HepG2 (cell line): Measurements from ENCODE around the gene AHNAK. TPM values are rescaled to one million over a fixed set of nuclear protein-coding genes. Genes with fewer than 3 reads are reported as not detected.

Experiments used
- CENPX ChIP-seq: sonication (generic); formaldehyde crosslinking; IDR thresholded peaks from 2 replicates; pipeline ENCODE4 v1.9.0; 2021; ENCODE audit warnings: mild to moderate bottlenecking, missing genetic modification reagents, moderate library complexity
- CREB1 ChIP-seq, 2 experiments: fragments of 450-650 bp in 1 of 2; IDR thresholded peaks; 2 replicates each; pipeline ENCODE4 v1.6.1; 2016 to 2017; ENCODE audit warnings: control low read depth in 1 of 2, mild to moderate bottlenecking in 1 of 2, missing compliant biosample characterization in 1 of 2, missing genetic modification characterization in 1 of 2
- ERF ChIP-seq: IDR thresholded peaks from 2 replicates; pipeline ENCODE4 v1.6.1; 2018; ENCODE audit warnings: missing biosample characterization, missing genetic modification reagents
- HMG20B ChIP-seq: conservative IDR thresholded peaks from 2 replicates; pipeline ENCODE4 v1.6.1; 2016; ENCODE audit warnings: missing genetic modification reagents, missing compliant biosample characterization
- HOXA3 ChIP-seq: sonication (generic); formaldehyde crosslinking; IDR thresholded peaks from 2 replicates; pipeline ENCODE4 v1.5.0; 2020; ENCODE audit warnings: missing genetic modification reagents
- KAT8 ChIP-seq: IDR thresholded peaks from 2 replicates; pipeline ENCODE4 v1.6.1; 2016; ENCODE audit warnings: missing genetic modification reagents, missing compliant biosample characterization
- LCORL ChIP-seq, 2 experiments: fragments of 450-650 bp in 1 of 2; sonication (generic) in 1 of 2; formaldehyde crosslinking in 1 of 2; IDR thresholded peaks; 2 replicates each; pipeline versions ENCODE4 v1.5.0 to v1.6.1; 2017 to 2020; ENCODE audit warnings: antibody characterized with exemption in 1 of 2, missing genetic modification reagents in 1 of 2
- MLX ChIP-seq: IDR thresholded peaks from 2 replicates; pipeline ENCODE4 v1.6.1; 2016
- NCOA1 ChIP-seq: sonication (generic); formaldehyde crosslinking; IDR thresholded peaks from 2 replicates; pipeline ENCODE4 v1.9.0; 2021; ENCODE audit warnings: missing genetic modification reagents
- POGZ ChIP-seq: sonication (generic); formaldehyde crosslinking; IDR thresholded peaks from 2 replicates; pipeline ENCODE4 v1.4.0; 2020; ENCODE audit warnings: mild to moderate bottlenecking, missing genetic modification reagents
- RXRA ChIP-seq: sonication (generic); formaldehyde crosslinking; IDR thresholded peaks from 2 replicates; pipeline ENCODE4 v1.5.1; 2020; ENCODE audit warnings: missing genetic modification reagents
- RXRB ChIP-seq: IDR thresholded peaks from 2 replicates; pipeline ENCODE4 v1.6.1; 2016; ENCODE audit warnings: borderline replicate concordance, missing genetic modification reagents, missing compliant biosample characterization
- SMC3 ChIP-seq: IDR thresholded peaks from 2 replicates; pipeline ENCODE4 v1.6.1; 2011; ENCODE audit warnings: low read length, improper control_type of control experiment
- SRF ChIP-seq: IDR thresholded peaks from 2 replicates; pipeline ENCODE4 v1.6.1; 2011; ENCODE audit warnings: mild to moderate bottlenecking, low read depth, low read length, moderate library complexity
- TAF15 ChIP-seq: fragments of 200-400 bp; formaldehyde crosslinking; IDR thresholded peaks from one replicate; pipeline ENCODE4 v1.6.1; 2018; ENCODE audit warnings: mild to moderate bottlenecking, low read depth, low read length; ENCODE audit not compliant: poor library complexity, severe bottlenecking
- TCF7 ChIP-seq: sonication (generic); IDR thresholded peaks from 2 replicates; pipeline ENCODE4 v1.6.1; 2016; ENCODE audit warnings: antibody characterized with exemption, low read depth
- TEAD3 ChIP-seq: optimal IDR thresholded peaks from 2 replicates; pipeline ENCODE3; 2016; ENCODE audit warnings: borderline replicate concordance
- XRCC5 ChIP-seq: fragments of 200-400 bp; formaldehyde crosslinking; optimal IDR thresholded peaks from 2 replicates; pipeline ENCODE3; 2017; ENCODE audit warnings: mild to moderate bottlenecking, low read length
- ZNF556 ChIP-seq: sonication (generic); formaldehyde crosslinking; IDR thresholded peaks from 2 replicates; pipeline ENCODE4 v1.4.0; 2020; ENCODE audit warnings: mild to moderate bottlenecking, missing genetic modification reagents, borderline replicate concordance
- ZNF574 ChIP-seq: sonication (generic); formaldehyde crosslinking; IDR thresholded peaks from 2 replicates; pipeline ENCODE4 v1.4.0; 2020; ENCODE audit warnings: missing genetic modification reagents
- ZNF597 ChIP-seq: sonication (generic); formaldehyde crosslinking; IDR thresholded peaks from 2 replicates; pipeline ENCODE4 v1.5.0; 2020; ENCODE audit warnings: missing genetic modification reagents
- polyA plus RNA-seq, 8 experiments: library from polyadenylated mRNA; depleted of rRNA in 3 of 8; stranded (reverse) in 7 of 8; unstranded in 1 of 8; fragments of >200 nt; fragmentation: Illumina TruSeq in 4 of 8; extraction: Trizol in 4 of 8; gene quantifications; 2 replicates each; pipeline versions ENCODE4 v1.2.1 to v1.2.3, GENCODE V29; 2011 to 2016; ENCODE audit warnings: low read depth in 4 of 8, missing spikeins in 1 of 8, mixed read lengths in 1 of 8; ENCODE audit not compliant: insufficient read depth in 1 of 8
- total RNA-seq, 5 experiments: library from RNA; depleted of rRNA; stranded (reverse); fragments of >200 nt; fragmentation: Illumina TruSeq; extraction: Trizol; gene quantifications; 2 replicates each; pipeline ENCODE4 v1.2.3, GENCODE V29; 2016; ENCODE audit warnings: low read depth in 1 of 5
- TF ChIP-seq, protein P1 (sequence below): sonication (generic); formaldehyde crosslinking; IDR thresholded peaks from 2 replicates; pipeline ENCODE4 v1.5.0; 2020; ENCODE audit warnings: mild to moderate bottlenecking, missing genetic modification reagents

Gene AHNAK
- total and polyA plus RNA-seq, 2 of the 13 experiments (the other 11 are each of a cell fraction or from before 2014, with no cell fraction given), result 23.4 to 25.0 TPM

GRCh38 chr11:62497132-62497801 lies 49.3 kb downstream of the AHNAK start (continued):
- TF ChIP-seq MLX (CRISPR knock-in tag) (peak; percentile 69), HMG20B (CRISPR knock-in tag) (no peak), ERF (CRISPR knock-in tag) (peak; percentile 64; the same call in 1 of the 2 replicates), ZNF574 (no peak), TCF7 (peak; percentile 85), RXRA (CRISPR knock-in tag) (peak; percentile 25; the same call in 1 of the 2 replicates), POGZ (CRISPR knock-in tag) (0 out of 2 replicates have a peak, but pooled peaks have one; percentile 35), SMC3 (peak; percentile 73; the same call in 1 of the 2 replicates), CENPX (no peak), HOXA3 (CRISPR knock-in tag) (peak; percentile 11; the same call in 1 of the 2 replicates), KAT8 (CRISPR knock-in tag) (no peak), XRCC5 (peak; percentile 80), LCORL (IDR thresholded peaks at IDR 0.05) (no peak), LCORL (CRISPR knock-in tag; IDR thresholded peaks at IDR 0.05) (peak; percentile 48; the same call in 1 of the 2 replicates), NCOA1 (CRISPR knock-in tag) (no peak), RXRB (CRISPR knock-in tag) (peak; percentile 44; the same call in 1 of the 2 replicates), ZNF556 (CRISPR knock-in tag) (no peak), TAF15 (no peak), TEAD3 (CRISPR knock-in tag) (peak; percentile 94), ZNF597 (CRISPR knock-in tag) (no peak), SRF (no peak), CREB1 (IDR thresholded peaks at IDR 0.05) (peak; percentile 19; the same call in 1 of the 2 replicates), CREB1 (CRISPR knock-in tag; IDR thresholded peaks at IDR 0.05) (peak; percentile 10; the same call in 1 of the 2 replicates)
- TF ChIP-seq, protein P1, sequence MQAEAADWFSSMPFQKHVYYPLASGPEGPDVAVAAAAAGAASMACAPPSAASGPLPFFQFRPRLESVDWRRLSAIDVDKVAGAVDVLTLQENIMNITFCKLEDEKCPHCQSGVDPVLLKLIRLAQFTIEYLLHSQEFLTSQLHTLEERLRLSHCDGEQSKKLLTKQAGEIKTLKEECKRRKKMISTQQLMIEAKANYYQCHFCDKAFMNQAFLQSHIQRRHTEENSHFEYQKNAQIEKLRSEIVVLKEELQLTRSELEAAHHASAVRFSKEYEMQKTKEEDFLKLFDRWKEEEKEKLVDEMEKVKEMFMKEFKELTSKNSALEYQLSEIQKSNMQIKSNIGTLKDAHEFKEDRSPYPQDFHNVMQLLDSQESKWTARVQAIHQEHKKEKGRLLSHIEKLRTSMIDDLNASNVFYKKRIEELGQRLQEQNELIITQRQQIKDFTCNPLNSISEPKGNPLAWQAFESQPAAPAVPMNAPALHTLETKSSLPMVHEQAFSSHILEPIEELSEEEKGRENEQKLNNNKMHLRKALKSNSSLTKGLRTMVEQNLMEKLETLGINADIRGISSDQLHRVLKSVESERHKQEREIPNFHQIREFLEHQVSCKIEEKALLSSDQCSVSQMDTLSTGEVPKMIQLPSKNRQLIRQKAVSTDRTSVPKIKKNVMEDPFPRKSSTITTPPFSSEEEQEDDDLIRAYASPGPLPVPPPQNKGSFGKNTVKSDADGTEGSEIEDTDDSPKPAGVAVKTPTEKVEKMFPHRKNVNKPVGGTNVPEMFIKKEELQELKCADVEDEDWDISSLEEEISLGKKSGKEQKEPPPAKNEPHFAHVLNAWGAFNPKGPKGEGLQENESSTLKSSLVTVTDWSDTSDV (CRISPR knock-in tag), result no peak
